Muscle of arm (tissue), 12 donors: ENCODE results near the gene FMR1. TPM values are rescaled to one million over a fixed set of nuclear protein-coding genes. Genes with fewer than 3 reads are reported as not detected.

Source experiments
- DNase-seq: peaks from one replicate; pipeline ENCODE4 v3.0.0-alpha.2; 2013
- polyA plus RNA-seq, 12 donors: library from polyadenylated mRNA; unstranded; fragments of 120-200 nt; gene quantifications; one replicate each; pipeline ENCODE4 v1.2.1, GENCODE V29; 2013; ENCODE audit not compliant: insufficient read length in 12 of 12

The FMR1 gene
- polyA plus RNA-seq, 12 donors = 35.0 to 98.6 (median 52.5) TPM

DNA sequence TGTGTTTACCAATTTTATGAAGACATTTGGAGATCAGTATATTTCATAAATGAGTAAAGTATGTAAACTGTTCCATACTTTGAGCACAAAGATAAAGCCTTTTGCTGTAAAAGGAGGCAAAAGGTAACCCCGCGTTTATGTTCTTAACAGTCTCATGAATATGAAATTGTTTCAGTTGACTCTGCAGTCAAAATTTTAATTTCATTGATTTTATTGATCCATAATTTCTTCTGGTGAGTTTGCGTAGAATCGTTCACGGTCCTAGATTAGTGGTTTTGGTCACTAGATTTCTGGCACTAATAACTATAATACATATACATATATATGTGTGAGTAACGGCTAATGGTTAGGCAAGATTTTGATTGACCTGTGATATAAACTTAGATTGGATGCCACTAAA lies 1.9 kb downstream of the FMR1 start:
- DNase-seq = no peak

DNA sequence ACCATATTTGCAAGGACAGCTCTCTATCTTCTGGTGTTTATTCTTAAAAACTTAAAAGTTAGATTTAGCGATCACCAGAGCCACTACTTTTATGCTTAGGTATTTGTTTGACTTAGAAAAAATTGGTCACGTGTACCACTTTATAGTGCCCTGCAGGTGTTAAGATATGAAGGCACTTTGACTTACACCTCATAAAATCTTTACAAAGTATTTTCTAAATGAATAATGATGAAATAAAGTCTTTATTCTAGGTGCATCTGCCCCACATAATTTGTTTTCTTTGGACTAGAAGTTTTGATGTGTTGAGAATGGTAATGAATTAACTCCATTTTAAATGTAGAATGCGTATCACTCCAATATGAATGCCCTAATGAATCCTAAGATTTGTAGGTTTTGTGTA lies 2.9 kb downstream of the FMR1 start:
- no peak for DNase-seq

DNA sequence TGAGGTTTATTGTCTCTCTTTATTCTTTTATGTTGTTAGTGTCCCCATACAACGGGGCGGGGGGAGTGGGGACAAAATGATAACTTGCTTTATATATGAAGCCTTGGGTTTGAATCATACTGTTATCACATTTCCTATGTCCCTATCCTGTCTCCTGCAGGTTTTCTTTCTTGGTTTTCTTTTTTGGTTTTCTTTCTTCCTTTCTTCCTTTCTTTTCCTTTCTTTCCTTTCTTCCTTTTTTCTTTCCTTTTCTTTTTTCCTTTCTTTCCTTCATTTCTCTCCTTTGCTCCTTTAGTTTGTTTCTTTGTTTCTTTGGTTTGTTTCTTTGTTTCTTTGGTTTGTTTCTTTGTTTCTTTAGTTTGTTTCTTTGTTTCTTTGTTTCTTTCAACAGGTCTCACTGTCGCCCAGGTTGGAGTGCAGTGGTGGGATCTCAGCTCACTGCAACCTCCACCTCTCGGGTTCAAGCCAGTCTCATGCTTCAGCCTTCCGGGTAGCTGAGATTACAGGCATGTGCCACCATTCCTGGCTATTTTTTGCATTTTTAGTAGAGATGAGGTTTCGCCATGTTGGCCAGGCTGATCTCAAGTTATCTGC lies 4.8 kb downstream of the FMR1 start:
- DNase-seq = no peak

DNA sequence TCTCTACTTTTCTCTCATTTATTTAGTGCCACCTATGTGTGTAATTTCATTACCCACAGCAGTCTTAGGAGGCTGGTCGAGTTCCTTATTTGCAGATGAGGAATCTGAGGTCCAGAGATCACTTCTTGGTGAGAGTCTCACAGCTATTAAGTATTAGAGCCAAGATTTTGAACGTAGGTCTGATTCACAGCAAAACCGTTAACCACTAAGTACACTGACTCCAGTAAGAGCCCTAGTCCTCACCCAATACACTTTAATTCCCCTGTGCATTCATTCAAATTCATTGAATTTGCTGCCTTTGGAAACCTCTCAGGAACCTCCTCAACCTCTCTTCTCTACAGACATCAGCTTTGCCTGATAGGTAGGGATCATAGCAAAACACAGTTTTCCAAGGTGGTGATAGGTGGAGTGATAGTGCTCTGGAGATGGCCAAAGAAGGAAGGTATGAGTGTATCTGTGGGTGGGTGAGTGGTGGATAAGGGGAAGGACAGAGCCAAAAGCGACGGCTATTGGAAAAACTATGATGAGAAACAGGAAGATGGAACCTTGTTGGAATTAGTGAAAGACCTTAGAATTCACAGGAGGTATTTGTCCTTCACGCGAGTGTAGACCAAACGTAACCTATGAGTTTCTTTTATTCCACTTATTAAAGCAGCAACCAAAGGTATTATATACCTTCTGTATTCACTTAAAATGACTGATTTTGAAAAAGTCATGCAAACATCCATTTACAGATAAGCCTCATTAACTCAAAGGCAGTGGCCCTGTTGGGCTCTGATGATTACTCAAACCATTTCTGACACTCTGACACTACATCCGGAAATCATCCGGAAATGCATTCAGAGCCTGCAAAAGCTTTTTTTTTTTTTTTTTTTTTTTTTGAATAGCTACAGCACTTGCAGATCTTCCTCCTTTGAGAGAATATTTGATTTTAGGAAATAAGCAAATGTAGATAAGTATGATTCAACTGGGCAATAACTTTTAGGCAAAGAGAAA lies 6.3 kb downstream of the FMR1 start:
- DNase-seq = no peak

DNA sequence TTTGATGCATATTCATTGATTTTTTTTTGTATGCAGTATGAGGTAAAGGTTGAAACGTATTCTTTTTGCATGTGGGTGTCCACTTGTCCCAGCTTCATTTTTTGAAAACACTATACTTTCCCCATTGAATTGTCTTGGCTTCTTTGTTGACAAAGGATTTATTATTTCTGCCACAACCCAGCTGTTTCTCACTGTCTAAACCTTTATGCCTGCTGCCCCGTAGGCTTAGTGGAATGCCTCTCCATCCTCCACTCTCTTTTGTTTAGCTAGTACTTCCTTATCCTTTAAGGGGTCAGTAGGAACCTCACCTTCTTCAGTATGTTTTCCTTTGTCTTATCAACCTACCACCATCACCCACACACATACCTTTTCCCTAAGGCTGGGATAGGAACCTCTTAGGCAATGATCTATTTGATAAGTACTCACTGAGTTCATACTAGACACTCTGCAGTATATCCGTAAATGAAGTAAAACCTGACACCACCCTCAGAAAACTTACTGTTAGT lies 8.5 kb downstream of the FMR1 start:
- DNase-seq = no peak

DNA sequence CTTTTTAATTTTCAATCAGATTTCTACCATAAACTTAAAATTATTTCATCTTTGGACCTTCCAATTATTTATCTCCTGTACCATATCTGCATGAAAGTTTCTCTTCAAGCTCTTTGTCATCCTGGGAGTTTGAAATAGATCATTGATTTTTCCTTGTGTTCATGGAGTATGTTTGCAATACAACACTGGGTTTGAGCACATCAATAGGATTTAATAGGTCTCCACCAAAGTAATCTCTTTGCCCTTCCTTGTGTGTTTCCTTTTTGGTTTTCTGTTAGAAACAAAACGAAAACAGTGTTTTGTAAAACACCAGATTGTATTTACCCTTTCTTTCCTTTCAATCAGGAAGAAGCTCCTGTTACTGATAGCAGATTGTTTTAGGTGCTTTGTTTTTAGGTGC lies 11.9 kb downstream of the FMR1 start:
- DNase-seq = no peak

DNA sequence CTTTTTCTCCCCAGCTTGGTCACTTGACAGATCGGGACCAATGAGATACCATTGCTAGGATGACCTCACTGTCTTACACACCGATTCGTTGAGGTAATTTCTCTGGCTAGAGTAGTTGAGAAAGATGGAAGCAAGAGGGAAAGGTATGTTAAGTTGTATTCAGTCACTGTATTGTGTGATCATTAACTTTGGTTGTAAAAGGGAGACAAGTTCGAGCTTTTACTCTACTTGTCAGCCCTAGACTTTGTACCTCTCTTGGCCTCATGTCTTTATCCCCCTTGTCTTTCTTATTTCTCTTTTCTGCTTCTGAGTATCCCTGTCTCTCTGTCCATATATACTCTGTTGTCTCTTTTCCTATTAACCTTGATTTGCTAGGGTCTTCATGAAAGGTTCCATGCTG lies 15.5 kb downstream of the FMR1 start:
- no peak for DNase-seq

DNA sequence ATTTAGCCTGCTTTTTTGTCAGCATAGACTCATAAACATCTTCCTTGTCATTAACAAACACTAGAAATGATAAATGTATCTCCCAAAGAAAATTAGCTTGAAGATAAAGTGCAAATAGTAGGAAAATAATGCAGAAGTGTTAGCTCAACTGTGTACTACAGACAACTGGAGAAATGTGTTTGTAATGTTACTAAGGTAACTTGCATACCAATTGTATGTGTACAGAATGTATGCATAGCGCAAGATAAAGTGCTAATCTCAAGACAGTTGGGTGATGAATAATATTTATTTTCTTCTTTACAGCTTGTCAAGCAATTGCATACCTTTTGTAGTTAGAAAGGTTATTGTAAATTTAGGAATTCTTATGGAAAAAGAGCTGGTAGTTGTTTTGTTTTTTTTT lies 22.1 kb downstream of the FMR1 start:
- no peak for DNase-seq

DNA sequence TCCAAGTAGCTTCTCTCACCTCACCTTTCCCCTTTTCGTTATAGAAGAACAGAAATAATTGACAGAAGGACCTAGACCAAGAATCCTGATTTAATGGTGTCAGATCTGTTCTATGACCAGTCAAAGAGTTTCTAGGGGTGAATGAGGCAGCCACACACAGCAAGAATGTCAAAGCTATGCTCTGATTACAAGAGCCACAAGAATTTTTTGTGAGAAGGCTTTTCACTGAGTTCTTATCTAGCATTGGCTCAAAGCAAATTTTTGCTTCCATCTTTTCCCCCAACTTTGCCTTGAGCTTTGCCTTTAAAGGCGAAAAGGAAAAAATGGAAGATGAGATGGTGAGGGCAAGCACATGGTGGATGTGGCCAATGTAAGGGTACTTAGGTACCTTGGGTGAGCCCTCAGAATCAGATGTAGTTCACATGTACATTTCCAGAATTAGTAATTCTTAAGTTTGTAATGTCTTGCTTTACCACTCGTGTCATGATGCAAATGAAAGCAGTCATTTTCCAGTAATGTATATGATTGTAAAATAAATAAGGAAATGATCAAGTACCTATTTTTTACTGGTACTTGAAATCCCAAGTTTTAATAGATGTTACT lies 23.5 kb downstream of the FMR1 start:
- DNase-seq = no peak

DNA sequence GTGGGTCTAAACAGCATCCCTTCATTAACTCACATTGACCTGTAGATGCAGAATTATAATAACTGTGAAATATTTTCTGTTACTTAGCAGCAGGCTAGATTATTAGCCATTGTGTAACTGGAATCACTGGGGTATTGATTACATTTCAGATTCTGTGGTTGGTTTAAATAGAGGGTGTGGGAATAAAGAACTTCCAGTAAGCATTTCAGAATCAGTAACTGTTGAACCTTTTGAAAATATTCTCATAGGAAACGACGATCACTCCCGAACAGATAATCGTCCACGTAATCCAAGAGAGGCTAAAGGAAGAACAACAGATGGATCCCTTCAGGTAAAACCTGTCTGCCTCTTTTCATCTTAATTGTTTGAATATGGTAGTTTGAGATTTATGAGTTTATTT lies 33.6 kb downstream of the FMR1 start:
- no peak for DNase-seq

DNA sequence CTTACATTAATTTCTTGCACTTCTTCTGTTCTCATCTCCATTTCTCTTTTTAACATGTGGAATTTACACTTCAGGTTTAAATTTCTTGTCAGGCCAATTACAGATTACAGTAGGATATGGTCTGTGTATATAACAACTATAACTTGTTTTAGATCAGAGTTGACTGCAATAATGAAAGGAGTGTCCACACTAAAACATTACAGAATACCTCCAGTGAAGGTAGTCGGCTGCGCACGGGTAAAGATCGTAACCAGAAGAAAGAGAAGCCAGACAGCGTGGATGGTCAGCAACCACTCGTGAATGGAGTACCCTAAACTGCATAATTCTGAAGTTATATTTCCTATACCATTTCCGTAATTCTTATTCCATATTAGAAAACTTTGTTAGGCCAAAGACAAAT lies 36.8 kb downstream of the FMR1 start:
- no peak for DNase-seq

DNA sequence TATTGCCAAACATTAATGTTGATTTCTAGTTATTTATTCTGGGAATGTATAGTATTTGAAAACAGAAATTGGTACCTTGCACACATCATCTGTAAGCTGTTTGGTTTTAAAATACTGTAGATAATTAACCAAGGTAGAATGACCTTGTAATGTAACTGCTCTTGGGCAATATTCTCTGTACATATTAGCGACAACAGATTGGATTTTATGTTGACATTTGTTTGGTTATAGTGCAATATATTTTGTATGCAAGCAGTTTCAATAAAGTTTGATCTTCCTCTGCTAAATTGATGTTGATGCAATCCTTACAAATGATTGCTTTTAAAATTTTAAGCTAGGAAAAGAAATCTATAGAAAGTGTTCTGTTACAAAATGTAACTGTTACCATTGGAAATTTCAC lies 38.6 kb downstream of the FMR1 start:
- DNase-seq = no peak

DNA sequence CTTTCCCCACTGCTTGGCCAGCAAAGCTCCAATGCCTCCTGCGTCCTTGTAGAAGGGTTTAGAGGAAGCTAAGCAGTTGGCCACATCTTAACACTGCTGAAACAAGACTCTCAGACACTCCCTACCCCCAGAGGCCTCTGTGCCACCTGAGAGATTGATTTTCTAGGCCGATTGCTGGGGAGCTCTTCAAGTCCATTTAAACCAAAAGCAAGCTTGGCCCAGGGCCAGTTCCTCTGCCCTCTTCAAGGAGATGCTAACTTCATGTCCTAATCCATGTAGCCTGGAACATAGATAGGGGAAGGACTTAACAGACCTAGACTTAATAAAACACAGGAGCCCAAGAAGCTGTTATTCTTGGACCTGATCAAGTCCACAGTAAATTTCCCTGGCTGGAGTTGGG lies 42.3 kb downstream of the FMR1 start:
- DNase-seq = peak; percentile 1

DNA sequence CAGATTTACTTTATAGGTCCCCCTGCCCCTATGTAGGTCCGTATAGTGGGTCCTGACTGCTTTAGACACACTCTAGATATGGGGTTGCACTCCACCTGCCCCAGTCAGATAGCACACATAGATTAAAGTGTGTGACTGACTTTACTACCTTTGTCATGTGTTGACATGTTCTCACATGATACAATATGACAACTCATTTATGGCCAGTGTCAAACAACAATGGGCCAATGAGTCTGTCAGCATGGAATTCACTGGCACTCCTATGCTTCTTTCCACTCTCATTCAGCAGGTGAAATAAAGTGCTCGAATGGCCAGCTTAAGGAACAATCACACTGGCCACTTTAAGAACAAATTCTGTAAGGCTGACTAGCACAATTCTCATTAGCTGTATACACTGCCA lies 45.6 kb downstream of the FMR1 start:
- DNase-seq = no peak

DNA sequence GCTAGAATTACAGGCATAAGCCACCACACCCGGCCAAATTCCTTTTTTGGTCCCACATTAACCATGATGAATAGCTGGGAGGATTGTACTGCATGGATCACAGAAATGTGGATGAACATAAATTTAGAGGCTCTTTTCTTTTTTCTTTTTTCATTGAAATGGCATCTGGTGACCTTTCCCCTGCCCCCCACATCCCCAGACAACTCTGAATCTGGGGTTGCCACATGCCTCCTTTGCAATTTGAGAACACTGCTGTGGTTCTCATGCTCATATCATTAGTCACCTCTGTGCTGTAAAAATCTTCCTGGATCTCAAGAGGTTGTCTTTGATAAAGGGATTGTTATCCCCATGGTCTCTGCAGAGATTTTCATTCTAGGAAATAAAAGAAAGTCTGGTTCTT lies 46.6 kb downstream of the FMR1 start:
- DNase-seq = no peak

DNA sequence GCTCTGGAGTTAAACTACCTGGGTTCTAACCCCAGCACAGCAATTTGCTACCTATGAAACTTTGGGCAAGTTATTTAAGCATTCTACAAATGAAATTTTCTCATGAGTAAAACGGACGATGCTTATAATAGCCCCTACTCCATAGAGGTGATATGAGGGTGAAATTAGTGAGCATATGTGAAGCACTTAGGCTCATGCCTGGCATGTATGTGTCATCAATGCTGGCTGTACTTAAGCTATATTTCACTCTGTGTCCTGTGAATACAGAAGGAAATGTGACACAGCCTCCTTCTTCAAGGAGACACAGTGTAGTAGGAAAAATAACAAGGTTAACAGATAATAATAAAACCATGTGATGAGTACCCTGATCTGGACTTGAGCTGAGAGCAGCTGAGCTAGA lies 49.0 kb downstream of the FMR1 start:
- no peak for DNase-seq

DNA sequence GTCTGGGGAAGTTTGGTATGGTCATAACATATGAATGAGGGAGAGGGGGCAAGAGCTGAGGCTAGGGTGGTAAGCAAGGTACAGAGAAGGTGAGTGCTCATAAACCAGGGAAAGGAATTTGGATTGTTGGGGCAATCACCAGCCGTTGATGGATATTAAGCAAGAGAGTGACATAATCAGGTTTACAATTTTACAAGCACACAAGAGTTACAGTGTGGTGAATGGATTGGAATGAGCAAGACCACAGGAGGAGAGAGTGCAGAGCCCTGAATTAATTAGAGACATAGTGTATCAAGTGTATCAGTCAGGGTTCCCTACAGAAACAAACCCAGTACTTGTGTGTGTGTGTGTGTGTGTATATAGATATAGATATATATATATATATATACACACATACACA lies 50.8 kb downstream of the FMR1 start:
- DNase-seq = no peak

DNA sequence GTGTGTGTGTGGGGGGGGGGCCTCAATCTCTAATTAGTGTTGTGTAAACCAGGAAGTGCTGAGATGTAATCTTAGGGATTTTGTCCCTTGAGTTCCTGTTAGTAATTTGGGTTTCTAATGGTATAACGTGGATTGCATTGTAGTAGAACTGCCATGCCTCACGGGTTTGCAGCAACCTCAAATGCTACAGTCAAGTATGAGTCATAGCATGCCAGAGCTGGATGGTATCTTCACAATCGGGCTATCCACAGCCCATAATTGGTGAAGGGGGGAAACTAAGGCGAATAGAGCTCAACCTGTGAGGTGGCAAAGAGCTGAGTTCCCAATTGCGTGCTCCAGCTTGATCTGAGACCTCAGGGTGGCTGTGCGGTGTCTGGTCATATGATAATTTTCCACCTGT lies 67.2 kb downstream of the FMR1 start:
- DNase-seq = no peak

DNA sequence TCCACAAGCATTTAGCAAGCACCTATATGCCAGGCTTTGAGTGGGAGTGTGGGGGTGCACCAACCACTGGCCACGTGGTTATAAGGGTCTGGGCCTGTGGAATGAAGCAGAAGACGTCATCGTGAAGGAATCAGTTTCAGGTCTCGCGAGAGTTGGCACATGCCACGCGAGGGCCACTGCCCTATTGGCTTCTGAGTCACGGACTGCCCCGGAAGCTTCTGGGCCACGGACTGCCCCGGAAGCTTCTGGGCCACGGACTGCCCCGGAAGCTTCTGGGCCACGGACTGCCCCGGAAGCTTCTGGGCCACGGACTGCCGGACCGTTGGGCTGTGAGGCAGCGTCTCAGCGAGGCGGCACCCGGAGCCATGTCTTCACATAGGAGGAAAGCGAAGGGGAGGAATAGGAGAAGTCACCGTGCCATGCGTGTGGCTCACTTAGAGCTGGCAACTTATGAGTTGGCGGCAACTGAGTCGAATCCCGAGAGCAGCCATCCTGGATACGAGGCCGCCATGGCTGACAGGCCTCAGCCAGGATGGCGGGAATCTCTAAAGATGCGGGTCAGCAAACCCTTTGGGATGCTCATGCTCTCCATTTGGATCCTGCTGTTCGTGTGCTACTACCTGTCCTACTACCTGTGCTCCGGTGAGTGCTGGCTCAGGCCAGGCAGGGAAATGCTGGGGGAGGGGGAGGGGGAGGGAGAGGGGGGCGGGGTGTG lies 69.5 kb downstream of the FMR1 start, which contains the start of gene FMR1NB:
Gene FMR1NB, plus strand, starts transcription at position 300 of the 715 bp plus-strand sequence. Its CDS starts 66 bp downstream, at position 366.
- DNase-seq = no peak
